ENCODE results near the gene MAST2.

- TF ChIP-seq POLR2AphosphoS5 (IDR thresholded peaks at IDR 0.05) (no peak), CTCF (IDR thresholded peaks at IDR 0.05) (no peak), POLR2A (IDR thresholded peaks at IDR 0.05; ENCODE audit: low read depth) (no peak)
Measured at GRCh38 chr1:45945426-45945825, 142.0 kb downstream of the MAST2 start.

Data from esophagus muscularis mucosa (tissue), 3 donors.